Measurements from ENCODE around the gene LRRC63.
"Not testable (repeated sequence)": the region's sequence is repeated elsewhere in the genome, so short reads cannot be mapped to it uniquely, and the experiment has no call there.

The LRRC63 gene

DNA sequence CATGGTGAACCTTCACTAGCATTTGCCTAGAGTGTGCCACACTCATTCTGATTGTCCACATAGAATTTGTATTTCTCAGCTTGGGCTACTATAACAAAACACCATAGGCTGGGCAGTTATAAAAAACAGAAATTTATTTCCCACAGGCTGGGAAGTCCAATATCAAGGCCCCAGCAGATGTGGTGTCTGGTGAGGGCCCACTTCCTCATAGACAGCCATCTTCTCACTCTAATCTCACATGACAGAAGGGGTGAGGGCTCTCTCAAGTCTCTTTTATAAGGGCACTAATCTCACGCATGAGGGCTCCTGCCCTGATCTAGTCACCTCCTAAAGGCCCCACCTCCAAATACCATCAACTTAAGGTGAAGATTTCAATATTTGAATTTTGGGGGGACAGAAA is 53.6 kb downstream of the LRRC63 start:
- no peak for DNase-seq (ENCODE audit: low spot score)

DNA sequence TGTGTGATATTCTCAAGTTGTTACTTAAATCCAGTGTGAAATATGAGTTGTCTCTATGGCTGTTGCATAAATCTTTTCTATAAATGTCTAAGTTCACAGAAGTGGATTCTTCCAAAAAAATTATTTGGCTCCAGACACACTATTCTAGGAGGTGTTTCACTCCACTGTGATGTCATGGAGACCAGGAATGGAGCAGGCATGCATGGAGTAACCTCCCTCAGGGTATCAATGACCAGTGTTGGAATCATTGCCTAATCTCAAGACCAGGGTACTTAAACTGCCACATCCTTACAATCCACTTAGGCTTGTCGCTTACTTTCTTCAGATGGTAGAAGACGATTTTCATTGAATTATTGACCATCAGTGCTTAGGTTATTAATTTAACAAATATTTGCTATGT is 55.4 kb downstream of the LRRC63 start:
- DNase-seq (ENCODE audit: low spot score), result no peak

DNA sequence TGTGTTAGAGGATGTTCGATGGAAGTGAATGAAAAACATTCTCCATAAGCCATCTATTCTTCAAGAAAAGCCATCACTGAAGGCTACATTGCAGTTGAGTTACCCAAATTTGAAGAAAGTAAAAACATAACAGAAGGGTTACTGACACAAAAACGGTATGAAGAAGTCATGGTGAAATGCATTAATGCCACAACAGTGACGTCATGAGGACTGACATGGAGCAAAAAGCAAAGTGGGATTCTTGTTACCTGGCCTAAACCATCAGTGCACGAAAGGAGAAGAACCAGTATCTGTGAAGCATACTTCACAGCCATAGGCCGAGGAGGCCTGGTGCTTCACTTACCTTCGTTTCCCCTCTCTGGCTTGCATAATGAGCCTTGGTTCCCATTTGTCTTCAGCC is 58.7 kb downstream of the LRRC63 start:
- no peak for DNase-seq (ENCODE audit: low spot score)

DNA sequence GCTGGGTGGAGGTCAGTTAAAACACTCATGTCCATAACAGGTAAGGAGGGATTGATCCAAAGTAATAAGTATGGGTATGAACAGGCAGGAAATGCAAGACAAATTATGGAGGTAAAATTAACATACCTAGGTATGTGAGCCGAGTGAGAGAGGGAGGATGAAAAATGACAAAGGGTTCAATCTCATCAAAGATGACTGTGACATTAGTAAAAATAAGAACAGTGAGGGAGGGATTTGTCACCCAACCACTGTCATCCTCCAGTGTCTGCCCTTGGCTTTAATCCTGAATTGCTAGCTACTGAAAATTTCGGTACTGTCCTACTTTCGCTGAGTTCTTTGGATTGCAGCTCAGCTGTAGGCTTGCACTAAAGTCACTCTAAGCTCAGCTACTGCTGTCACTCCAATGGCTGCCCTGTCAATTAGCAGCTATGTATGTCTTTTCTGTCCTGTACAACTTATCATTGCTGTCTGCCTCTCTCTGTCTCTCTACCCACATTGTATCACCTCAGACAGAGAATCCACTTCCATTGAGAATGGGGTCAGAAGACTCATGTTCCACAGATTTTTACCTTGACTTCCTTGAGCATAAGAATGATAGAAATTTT is 62.5 kb downstream of the LRRC63 start:
- DNase-seq (ENCODE audit: low spot score), result no peak

DNA sequence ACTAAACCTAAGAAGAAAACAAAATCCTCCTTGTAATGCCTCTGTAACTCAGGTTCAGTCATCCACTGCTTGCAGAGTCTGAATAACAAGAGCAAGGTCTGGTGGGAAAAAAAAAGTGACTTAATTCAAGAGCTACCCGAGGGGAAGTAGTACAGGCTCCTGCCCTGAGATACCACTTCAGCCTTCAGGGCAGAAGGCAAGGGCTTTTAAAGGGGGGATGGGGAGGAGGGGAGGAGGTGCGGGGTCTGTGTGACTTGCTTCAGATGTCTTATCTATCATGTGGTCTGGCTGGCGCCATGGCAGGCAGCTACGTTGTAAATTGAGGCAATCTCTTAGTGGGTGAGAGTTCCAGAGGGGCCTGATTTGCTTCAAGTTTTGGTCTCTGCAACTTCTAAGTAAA is 66.7 kb downstream of the LRRC63 start:
- no peak for DNase-seq (ENCODE audit: low spot score)

DNA sequence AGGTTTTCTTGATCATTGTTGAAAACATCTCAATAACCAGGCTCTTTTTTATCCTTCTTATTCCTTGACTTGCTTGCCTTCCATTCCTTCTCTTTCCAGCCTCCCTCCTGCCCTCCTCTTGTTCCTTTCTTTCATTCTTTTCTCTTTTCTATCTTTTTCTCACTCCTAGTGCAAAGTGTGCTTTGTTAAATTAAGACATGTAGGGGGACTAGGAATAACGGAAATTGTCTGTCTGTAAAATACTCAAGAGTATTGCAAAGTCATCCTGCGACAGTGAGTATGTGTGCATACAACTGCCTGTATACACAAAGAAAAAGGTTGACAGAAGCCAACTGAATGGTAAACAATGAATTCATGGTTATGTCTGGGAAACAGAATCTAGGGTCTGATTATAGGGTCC is 70.1 kb downstream of the LRRC63 start:
- no peak for DNase-seq (ENCODE audit: low spot score)

DNA sequence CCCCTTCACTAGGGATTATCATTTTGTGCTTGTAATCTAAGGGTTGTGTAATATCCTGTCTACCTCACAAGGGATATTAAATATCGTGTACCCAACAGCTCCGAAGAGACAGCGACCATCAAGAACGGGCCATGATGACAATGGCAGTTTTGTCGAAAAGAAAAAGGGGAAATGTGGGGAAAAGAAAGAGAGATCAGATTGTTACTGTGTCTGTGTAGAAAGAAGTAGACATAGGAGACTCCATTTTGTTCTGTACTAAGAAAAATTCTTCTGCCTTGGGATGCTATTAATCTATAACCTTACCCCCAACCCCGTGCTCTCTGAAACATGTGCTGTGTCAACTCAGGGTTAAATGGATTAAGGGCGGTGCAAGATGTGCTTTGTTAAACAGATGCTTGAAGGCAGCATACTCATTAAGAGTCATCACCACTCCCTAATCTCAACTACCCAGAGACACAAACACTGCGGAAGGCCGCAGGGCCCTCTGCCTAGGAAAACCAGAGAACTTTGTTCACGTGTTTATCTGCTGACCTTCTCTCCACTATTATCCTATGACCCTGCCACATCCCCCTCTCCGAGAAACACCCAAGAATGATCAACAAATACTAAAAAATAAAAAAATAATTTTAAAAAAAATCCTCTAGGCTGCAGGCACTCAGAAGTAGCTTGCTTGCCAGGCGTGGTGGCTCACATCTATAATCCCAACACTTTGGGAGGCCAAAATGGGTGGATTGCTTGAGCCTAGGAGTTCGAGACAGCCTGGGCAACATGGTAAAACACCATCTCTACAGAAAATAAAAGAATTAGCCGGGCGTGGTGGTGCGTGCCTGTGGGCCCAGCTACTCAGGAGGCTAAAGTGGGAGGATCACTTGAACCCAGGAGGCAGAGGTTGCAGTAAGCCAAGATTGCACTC is 72.4 kb downstream of the LRRC63 start:
- DNase-seq (ENCODE audit: low spot score), result not testable (repeated sequence)

DNA sequence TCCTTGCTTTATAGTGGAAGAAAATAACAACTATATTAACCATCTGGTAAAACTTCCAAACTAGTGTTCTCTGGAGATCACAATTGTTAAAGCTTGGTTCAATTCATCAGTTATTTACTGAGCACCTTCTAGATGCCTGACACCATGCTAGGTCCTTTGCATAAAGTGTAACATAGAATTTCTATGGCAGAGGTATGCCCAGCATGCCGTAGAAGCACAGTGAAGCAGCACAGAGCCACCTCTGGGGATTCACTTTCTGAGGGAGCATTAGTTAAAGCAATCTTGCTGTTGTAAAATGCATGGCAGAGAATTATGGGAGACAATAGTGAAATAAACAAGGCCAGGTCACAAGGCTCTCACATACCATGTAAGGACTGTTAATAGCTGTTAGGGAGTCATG is 75.2 kb downstream of the LRRC63 start:
- DNase-seq (ENCODE audit: low spot score), result no peak

DNA sequence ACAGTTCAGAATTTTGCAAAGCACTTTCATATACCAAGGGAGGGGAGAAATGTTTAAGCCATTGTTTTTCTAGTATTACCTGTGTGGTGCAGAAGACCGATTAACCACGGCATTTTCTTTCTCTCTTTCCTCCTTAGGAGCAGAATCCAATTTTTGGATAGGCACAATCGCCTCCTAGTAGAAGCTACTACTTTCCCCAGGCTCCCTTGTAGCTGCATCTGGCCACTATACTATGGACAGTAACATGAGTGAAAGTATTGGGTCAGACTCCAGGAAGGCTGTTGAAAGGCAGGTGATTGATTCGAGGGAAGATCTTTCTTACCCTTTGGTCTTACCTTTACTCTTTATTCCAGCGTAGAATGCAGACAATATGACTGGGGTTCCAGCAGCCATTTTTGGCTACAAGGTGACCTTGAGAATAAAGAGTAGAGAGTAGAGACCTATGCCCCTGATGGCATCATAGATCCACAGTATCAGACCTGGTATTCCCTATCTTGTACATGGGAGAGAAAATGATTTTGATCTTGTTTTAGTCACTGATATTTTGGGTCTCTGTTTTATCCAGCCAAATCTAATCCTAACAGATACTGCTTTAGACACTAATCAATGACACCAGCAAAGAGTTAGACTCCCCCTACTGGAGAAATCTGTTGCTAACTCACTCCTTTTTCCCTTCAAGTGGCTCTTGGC is 77.0 kb downstream of the LRRC63 start:
- DNase-seq (ENCODE audit: low spot score), result no peak

DNA sequence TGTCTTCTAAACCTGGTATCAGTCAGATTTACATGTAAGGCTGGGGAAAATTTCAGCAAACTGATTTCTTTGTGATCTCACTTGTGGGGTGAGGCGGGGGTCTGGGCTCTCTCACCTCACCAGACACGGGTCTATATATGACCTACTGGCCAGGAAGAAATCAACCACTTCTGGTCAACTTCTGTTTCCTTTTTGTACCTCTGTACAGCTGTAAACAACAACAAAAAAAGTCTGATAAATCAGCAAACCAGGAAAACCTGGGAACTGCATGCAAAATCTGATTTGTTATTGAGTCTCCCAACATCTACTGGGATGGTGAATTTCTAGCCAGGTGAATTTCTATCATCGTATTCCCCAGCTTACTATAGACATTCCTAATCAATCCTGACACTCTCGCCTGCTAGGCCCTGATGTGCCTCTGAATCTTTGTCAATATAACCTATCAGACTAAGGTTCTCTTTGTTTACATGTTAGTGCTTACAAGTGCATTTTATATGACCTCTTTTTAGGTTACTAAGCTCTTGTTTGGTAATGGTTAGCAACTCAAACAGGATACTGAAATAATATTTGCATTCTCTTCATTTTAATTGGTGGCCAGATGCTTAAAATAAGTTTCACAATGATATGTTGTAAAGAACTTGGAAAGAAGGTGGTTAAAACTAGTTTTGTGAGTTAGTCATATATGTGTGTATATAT is 77.7 kb downstream of the LRRC63 start:
- no peak for DNase-seq (ENCODE audit: low spot score)

DNA sequence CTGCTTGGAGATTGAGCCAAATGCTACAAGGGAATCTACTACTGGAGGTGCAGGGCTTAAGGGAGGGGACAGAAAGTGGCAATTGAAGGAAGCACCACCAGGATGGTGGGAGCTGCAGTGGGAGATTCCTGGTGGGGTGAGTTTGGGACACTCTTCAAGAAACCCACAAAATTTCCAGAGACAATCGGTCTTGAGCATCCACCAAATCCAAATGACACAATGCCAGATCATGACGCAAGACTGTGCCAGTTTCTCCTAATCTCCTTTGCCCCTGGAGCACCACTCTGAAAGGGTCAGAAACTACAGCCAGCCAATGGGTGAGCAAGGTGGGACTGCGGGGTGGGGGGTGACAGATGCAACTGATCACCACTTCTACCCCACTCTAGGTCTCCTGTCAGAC is 78.7 kb downstream of the LRRC63 start:
- no peak for DNase-seq (ENCODE audit: low spot score)

DNA sequence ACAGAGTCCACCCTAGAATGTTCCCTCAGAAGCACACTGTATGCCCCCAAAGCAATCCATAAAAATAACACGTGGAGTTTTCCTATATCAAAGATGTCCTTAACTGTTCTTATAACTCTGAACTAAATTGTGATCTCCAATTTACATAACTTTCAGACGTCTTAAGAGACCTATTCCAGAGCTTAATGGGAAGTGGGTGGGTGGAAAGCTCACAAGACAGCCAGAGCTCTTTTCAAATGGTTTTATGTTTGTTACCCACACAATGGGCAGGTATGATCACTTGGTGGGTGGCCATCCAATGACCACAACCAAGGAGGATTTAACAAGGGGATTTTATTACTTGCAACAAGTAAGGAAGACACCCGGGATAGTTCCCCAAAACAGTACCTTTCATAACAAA is 81.7 kb downstream of the LRRC63 start:
- DNase-seq (ENCODE audit: low spot score), result no peak

DNA sequence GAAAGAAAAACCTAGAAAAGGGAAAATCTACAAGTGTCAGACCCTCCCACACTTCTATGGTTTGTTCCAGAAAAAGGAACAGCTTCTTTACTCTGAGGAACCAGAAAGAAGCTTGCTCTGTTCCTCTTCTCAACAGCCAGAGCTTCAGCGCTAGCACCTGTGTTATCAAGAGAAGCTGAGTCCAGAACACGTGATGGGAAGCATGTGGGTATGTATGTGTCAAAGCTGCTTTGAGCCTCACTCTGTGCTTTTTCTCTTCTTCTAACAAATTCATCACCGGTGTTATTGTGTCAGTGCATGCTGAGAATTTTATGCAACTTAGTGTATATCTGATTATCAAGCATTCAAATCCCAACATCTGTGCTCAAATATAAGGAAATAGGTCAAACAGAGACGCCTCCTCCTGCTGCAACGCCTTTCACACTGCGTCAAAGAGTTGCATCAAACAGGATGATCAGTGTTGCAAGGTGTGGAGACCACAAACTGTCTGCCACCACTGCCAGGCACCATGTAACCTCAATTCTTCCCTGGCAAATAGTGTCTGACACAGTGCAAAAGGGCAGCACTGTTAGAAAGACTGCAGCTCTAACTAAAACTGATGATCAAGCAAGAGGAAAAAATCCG is 83.9 kb downstream of the LRRC63 start:
- DNase-seq (ENCODE audit: low spot score), result no peak

DNA sequence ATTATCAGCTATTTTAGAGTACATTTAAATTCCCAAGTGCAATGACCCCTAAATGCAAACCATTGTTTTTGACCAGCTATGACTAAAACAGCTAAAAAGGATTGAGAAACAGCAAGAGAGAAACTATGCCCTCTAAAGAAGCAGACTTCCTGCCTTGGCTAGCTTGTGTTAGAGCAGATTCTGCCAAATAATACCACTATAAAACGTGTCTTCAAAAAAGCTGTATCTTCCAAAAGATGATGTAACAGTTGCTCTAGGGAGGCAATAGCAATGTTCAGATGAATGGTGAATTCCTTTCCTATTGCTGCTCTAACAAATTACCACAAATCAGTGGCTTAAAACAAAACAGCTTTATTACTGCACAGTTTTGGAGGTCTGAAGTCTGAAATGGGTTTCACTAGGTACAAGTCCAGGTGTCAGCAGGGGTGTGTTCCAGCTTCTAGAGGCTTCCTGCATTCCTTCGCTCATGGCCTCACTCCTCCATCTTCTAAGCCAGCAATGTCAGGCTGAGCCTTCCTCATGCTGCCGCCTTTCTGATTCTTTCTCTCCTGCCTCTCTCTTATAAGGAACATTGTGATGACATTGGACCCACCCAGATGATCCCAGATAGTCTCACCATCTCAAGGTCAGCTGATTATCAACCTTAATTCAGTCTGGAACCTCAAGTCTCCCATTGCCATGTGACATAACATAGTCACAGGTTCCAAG is 84.5 kb downstream of the LRRC63 start:
- DNase-seq (ENCODE audit: low spot score), result peak; percentile 15

DNA sequence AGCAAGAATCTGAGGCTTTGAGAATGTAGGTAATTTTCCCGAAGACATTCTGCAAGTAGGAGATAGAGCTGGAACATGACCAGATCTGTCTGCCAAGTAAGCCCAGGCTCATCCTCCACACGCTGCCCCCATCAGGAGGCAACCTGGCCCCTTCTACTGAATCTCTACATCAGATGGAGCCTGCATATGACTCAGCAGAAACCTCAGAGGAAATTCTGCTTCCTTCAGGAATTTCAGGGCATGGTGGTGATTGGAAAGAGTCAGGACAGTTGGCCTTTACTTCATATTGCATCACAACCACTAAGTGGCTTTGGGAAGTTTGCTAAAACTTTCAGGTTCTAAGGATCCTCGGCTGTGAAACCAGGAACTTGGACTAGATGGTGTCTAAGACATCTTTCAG is 85.2 kb downstream of the LRRC63 start:
- no peak for DNase-seq (ENCODE audit: low spot score)

DNA sequence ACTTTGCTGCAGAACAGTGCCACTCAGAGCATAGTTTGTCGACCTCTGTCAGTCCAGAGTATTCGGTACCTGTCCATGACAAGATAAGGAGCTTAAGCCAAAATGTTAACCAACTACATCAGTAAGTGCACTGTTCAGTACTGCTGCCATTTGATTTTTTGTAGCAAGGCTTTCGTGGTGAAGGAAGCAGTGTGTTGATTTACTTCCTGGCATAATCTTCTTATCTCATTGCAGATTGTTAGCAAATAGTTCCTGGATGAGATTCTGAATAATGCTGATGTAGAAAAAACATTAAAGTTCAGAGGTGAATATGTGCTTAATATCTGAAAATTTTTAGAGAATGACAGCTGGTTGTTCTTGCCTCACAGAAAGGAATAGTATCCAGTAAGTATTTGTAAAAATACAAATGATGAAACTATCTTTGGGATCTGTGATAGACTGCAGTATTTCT is 85.7 kb downstream of the LRRC63 start:
- DNase-seq (ENCODE audit: low spot score), result no peak

DNA sequence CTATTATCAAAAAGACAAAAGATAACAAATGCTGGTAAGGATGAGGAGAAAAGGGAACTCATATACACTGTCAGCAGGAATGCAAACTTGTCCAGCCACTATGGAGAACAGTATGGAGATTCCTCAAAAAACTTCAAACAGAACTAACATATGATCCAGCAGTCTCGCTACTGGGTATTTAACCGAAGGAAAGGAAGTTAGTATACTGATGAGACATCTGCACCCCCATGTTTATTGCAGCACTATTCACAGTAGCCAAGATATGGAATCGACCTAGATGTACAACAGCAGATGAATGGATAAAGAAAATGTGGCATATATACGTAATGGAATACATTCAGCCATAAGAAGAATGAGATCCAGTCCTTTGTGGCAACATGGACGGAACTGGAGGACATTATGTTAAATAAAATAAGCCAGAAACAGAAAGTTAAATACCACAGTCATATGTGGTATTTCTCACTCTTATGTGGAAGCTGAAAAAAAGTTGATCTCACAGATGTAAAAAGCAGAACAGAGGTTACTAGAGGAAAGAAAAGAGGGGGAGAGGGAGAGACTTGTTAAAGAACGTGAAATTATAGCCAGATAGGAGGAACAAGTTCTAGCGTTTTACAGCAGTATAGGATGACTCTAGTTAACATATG is 92.1 kb downstream of the LRRC63 start:
- no peak for DNase-seq (ENCODE audit: low spot score)

DNA sequence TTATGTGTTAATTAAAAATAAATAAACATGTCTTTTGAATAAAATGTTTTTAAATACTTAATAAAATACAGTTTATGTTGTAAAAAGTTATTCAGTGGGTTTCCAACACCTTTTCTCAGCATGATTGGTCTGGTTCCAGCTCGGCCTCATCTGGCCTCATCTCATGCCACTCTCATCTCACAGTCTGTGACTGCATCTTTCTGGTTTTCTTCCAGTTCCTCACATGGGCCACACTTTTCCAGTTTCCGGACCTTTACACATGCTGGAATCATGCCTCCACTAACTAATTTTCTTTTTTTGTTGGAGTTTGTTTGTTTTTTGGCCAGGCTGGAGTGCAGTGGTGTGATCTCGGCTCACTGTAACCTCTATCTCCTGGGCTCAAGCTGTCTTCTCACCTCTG is 92.8 kb downstream of the LRRC63 start:
- DNase-seq (ENCODE audit: low spot score), result no peak

DNA sequence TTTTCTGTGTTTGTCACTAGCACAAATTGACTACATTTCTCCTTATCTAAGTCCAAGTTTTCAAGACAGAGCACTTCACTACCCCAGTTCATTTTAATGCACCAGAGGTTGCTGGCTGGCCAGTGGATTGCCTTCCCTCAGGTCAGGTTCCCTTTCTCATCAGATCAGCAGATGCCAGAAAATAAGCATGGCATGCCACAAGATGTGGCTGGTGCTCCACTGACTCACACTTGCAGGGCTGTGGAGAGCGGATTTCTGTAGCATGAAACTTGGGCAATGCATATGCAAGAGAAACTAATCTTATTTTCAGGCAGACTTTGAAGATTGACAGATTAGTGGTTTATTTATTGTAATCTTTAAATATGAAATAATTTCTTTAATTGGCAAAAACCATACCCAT is 95.8 kb downstream of the LRRC63 start:
- no peak for DNase-seq (ENCODE audit: low spot score)

DNA sequence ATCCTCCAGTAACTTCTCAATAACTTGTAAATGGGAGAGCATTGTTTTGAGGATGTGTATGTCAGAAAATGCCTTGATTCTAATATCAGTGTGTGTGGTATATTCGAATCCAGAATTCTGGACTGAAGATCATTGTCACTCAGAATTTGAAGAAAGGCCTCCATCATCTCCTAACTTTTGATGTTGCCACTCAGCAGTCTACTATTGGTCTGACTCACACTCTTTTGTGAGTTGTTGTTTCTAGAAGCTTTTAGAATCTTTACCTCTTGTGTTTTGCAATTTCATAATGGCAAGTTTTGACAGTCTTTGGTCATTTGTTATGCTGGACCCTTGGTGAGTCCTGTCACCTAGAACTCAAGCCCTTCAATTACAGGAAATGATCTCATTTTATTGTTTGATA is 98.3 kb downstream of the LRRC63 start:
- no peak for DNase-seq (ENCODE audit: low spot score)

DNA sequence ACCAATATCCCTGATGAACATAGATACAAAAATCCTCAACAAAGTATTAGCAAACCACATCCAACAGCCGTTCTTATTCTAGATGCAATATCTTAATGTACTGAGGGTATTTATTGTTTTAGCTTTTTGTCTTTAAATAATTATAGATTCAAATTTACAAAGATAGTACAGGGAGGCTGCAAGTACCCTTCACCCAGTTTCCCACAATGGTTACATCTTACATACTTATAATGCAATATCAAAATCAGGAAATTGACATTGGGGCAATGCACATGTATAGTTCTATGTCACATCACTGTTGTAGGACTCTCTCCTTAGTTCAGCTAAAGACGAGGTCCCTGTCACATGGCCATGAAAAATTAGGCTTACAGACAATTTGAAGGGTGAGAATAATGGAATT is 99.5 kb downstream of the LRRC63 start:
- DNase-seq (ENCODE audit: low spot score), result no peak

Data from AG08396 (cell line).